GM12878 (cell line): ENCODE results near the gene PAM. TPM values are rescaled to one million over a fixed set of nuclear protein-coding genes. Genes with fewer than 3 reads are reported as not detected.

Experiments used
- ATAC-seq: fragments of 200-7000 bp; cut with Tn5 transposase; 3 replicates; pipeline ENCODE4 v1.9.1; 2020; ENCODE audit warnings: mild to moderate bottlenecking, moderate library complexity
- BruUV-seq: library from RNA; stranded (reverse); fragments of 400-500 nt; replicated peaks from 2 replicates; lab custom pipeline; 2021; lab: Mats Ljungman, UMichigan
- CTCF ChIA-PET: fragments of 300-600 bp; sonication (Branson Sonifier 250); formaldehyde crosslinking; extraction: SDS; loops from one replicate; lab custom pipeline; 2021; ENCODE audit warnings: inconsistent platforms; lab: Yijun Ruan, JAX
- POLR2A ChIA-PET: fragments of 350-600 bp; formaldehyde crosslinking; extraction: SDS; loops from one replicate; lab custom pipeline; 2021; ENCODE audit warnings: inconsistent platforms; lab: Charles Lee
- RAD21 ChIA-PET: fragments of 300-600 bp; sonication (Branson Sonifier 250); formaldehyde crosslinking; loops from one replicate; lab custom pipeline; 2023; ENCODE audit warnings: antibody characterized with exemption; ENCODE audit not compliant: unreplicated experiment; lab: Charles Lee
- SMC1A ChIA-PET: fragments of 300-600 bp; sonication (Branson Sonifier 250); formaldehyde crosslinking; loops from one replicate; lab custom pipeline; 2023; ENCODE audit not compliant: unreplicated experiment, uncharacterized antibody; lab: Charles Lee
- DNase-seq: peaks from one replicate; pipeline ENCODE4 v3.0.0-alpha.2; 2011; ENCODE audit warnings: low read depth, low spot score
- FAIRE-seq: peaks from 3 replicates; lab custom pipeline; 2011; peaks lifted over from hg19 to GRCh38; lab: Jason Lieb, UNC
- H2AFZ ChIP-seq: 2 replicates; pipeline ENCODE4 v1.6.0; 2011; ENCODE audit warnings: low read depth, low read length, control low read depth; ENCODE audit not compliant: control insufficient read depth
- H3K27ac ChIP-seq: 2 replicates; pipeline ENCODE4 v1.5.1; 2011; ENCODE audit warnings: control low read depth; ENCODE audit not compliant: control insufficient read depth, insufficient read depth
- H3K27me3 ChIP-seq, 2 experiments: replicated peaks in 1 of 2; 2 replicates each; pipeline versions ENCODE4 v1.6.0 to v1.6.1; 2011; ENCODE audit warnings: low read length in 1 of 2; ENCODE audit not compliant: control insufficient read depth in 2 of 2, insufficient read depth in 2 of 2
- H3K36me3 ChIP-seq, 2 experiments: 2 replicates each; pipeline ENCODE4 v1.5.1; 2011; ENCODE audit warnings: low read length in 1 of 2; ENCODE audit not compliant: control insufficient read depth in 2 of 2, insufficient read depth in 2 of 2
- H3K4me1 ChIP-seq: 2 replicates; pipeline ENCODE4 v1.6.1; 2011; ENCODE audit warnings: mild to moderate bottlenecking, low read length, moderate library complexity, mixed read lengths; ENCODE audit not compliant: control insufficient read depth, insufficient read depth
- H3K4me2 ChIP-seq: 2 replicates; pipeline ENCODE4 v1.6.0; 2011; ENCODE audit warnings: control low read depth; ENCODE audit not compliant: control insufficient read depth, insufficient read depth
- H3K4me3 ChIP-seq: fragments of 200-600 bp; sonication (generic); 2 replicates; pipeline ENCODE4 v1.5.1; 2016
- H3K79me2 ChIP-seq: 2 replicates; pipeline ENCODE4 v1.6.0; 2011; ENCODE audit warnings: low read length; ENCODE audit not compliant: control insufficient read depth, insufficient read depth
- H3K9ac ChIP-seq: 2 replicates; pipeline ENCODE4 v1.8.0; 2011; ENCODE audit warnings: low read length, control low read depth, mixed read lengths; ENCODE audit not compliant: control insufficient read depth, insufficient read depth
- H3K9me3 ChIP-seq: replicated peaks from 3 replicates; pipeline ENCODE4 v1.5.1; 2011; ENCODE audit warnings: mild to moderate bottlenecking, low read length; ENCODE audit not compliant: control insufficient read depth, insufficient read depth
- H4K20me1 ChIP-seq: 2 replicates; pipeline ENCODE4 v1.6.0; 2011; ENCODE audit not compliant: control insufficient read depth, insufficient read depth
- BRCA1 ChIP-seq: IDR thresholded peaks from 2 replicates; pipeline ENCODE4 v1.6.1; 2011; ENCODE audit warnings: low read depth, low read length, improper control_type of control experiment
- CHD2 ChIP-seq: IDR thresholded peaks from 2 replicates; pipeline ENCODE4 v1.6.1; 2011; ENCODE audit warnings: low read depth, low read length, improper control_type of control experiment, borderline replicate concordance
- ESRRA ChIP-seq: IDR thresholded peaks from 2 replicates; pipeline ENCODE4 v1.6.1; 2012; ENCODE audit warnings: mild to moderate bottlenecking, low read length, improper control_type of control experiment
- FOXM1 ChIP-seq: IDR thresholded peaks from 2 replicates; pipeline ENCODE4 v1.6.1; 2012; ENCODE audit warnings: low read depth, mild to moderate bottlenecking, inconsistent platforms, low read length, moderate library complexity
- HDAC6 ChIP-seq: fragments of 200-600 bp; sonication (generic); IDR thresholded peaks from one replicate; pipeline ENCODE4 v1.8.0; 2017; ENCODE audit warnings: antibody characterized with exemption; ENCODE audit not compliant: unreplicated experiment
- IKZF1 ChIP-seq: fragments of 450-650 bp; conservative IDR thresholded peaks from 2 replicates; pipeline ENCODE4 v1.6.1; 2017; ENCODE audit warnings: antibody characterized with exemption, mild to moderate bottlenecking
- KLF5 ChIP-seq: fragments of 450-650 bp; IDR thresholded peaks from 2 replicates; pipeline ENCODE4 v1.6.1; 2014; ENCODE audit warnings: mild to moderate bottlenecking; ENCODE audit not compliant: partially characterized antibody
- MTA3 ChIP-seq: IDR thresholded peaks from 2 replicates; pipeline ENCODE4 v1.6.1; 2012; ENCODE audit warnings: low read length, inconsistent platforms, borderline replicate concordance
- MYB ChIP-seq: fragments of 150-350 bp; IDR thresholded peaks from 2 replicates; pipeline ENCODE4 v1.6.1; 2014; ENCODE audit warnings: mild to moderate bottlenecking, low read depth, low read length, borderline replicate concordance
- RBBP5 ChIP-seq: fragments of 200-600 bp; sonication (generic); conservative IDR thresholded peaks from 2 replicates; pipeline ENCODE4 v1.6.1; 2016
- SIX5 ChIP-seq: IDR thresholded peaks from 2 replicates; pipeline ENCODE4 v1.6.1; 2011; ENCODE audit warnings: mild to moderate bottlenecking, low read depth, low read length, moderate library complexity; ENCODE audit not compliant: severe bottlenecking
- SMARCA5 ChIP-seq: fragments of 450-650 bp; IDR thresholded peaks from 2 replicates; pipeline ENCODE4 v1.6.1; 2017; ENCODE audit warnings: mild to moderate bottlenecking
- SPI1 ChIP-seq: IDR thresholded peaks from 2 replicates; pipeline ENCODE4 v1.6.1; 2011; ENCODE audit warnings: low read depth, mild to moderate bottlenecking, low read length, moderate library complexity, borderline replicate concordance; ENCODE audit not compliant: insufficient read depth
- WGBS: methylation state at CpG from one replicate; pipeline ENCODE4 v1.1.6; 2016; ENCODE audit warnings: low lambda C conversion rate; ENCODE audit not compliant: insufficient replicate concordance, insufficient coverage; ENCODE audit errors: missing lambda C conversion rate; 5-methylcytosine and 5-hydroxymethylcytosine counted together
- in situ Hi-C: fragments of 300-500 bp; cut with MboI; formaldehyde crosslinking; loops from 9 replicates; pipeline ENCODE4 v1.14.3; 2018; ENCODE audit warnings: mixed read lengths
- intact Hi-C: fragments of 100-400 bp; cut with micrococcal nuclease; formaldehyde crosslinking; loops from one replicate; pipeline ENCODE4 v1.14.2; 2022; ENCODE audit not compliant: unreplicated experiment
- polyA plus RNA-seq, 11 experiments: library from polyadenylated mRNA; depleted of rRNA in 4 of 11; unstranded in 6 of 11; stranded (reverse) in 5 of 11; fragments of >200 nt; fragmentation: Nextera tagmentation in 4 of 11; fragmentation: Illumina TruSeq in 1 of 11; extraction: Ambion mirVana in 4 of 11; extraction: Trizol in 1 of 11; gene quantifications; 1 replicate in 1 of 11; 2 replicates in 10 of 11; pipeline versions ENCODE4 v1.2.1 to v1.2.3, GENCODE V29; 2011 to 2016; ENCODE audit warnings: inconsistent platforms in 2 of 11, missing spikeins in 2 of 11, low read depth in 1 of 11
- total RNA-seq, 4 experiments: library from RNA; depleted of rRNA in 3 of 4; stranded (reverse); fragments of >200 nt in 3 of 4; fragmentation: Illumina TruSeq in 1 of 4; extraction: Trizol in 1 of 4; gene quantifications; 2 replicates each; pipeline versions ENCODE4 v1.2.1 to v1.2.3, GENCODE V29; 2013 to 2021
- TF ChIP-seq, protein P1 (sequence below): fragments of 450-650 bp; IDR thresholded peaks from 2 replicates; pipeline ENCODE4 v1.6.1; 2017; ENCODE audit warnings: mild to moderate bottlenecking, moderate library complexity

Gene PAM
- total and polyA plus RNA-seq, 10 of the 15 experiments (the other 5 are each of a cell fraction or from before 2014, with no cell fraction given), result 5.5 to 72.5 (median 15.4) TPM

- no peaks in the 10 kb centered on the region for H3K79me2 ChIP-seq
- no TSS peak for BruUV-seq
- FAIRE-seq (no peak), DNase-seq (no peak), ATAC-seq (peak; percentile 30; the same call in 2 of the 3 replicates)
- intact Hi-C loops, result no loop called here
- WGBS, result 70% methylated on average over 1 of the region's 1 CpG
- H4K20me1 ChIP-seq, result no peaks in the 10 kb centered on the region
- TF ChIP-seq HDAC6 (no peak), SPI1 (peak; percentile 74; the same call in 1 of the 2 replicates), ESRRA (no peak)
- no peak overlapping the region for H3K4me2 ChIP-seq
- ChIA-PET CTCF (interaction anchor here (1.0 to 1.8 kb wide), 3 partner anchors 12 to 65 kb away, joined by 3 to 4 read pairs (median 4); no protein-coding TSS in a partner anchor), POLR2A (no interaction called here), RAD21 (interaction anchor here (0.9 to 1.6 kb wide), 2 partner anchors 12 to 89 kb away, joined by 3 to 5 read pairs; no protein-coding TSS in a partner anchor), SMC1A (interaction anchor here (0.8 to 2.2 kb wide), 6 partner anchors 8 to 77 kb away, joined by 3 to 6 read pairs (median 3); no protein-coding TSS in a partner anchor)
- no peak overlapping the region for H3K9ac ChIP-seq
- H2AFZ ChIP-seq, result no peak overlapping the region
- H3K27ac ChIP-seq, result no peak overlapping the region
- H3K4me1 ChIP-seq, result no peaks in the 10 kb centered on the region
- H3K27me3 ChIP-seq, result no peaks in the 10 kb centered on the region
- in situ Hi-C loops, result no loop called here
- H3K9me3 ChIP-seq, result no peaks in the 10 kb centered on the region
- no peaks in the 10 kb centered on the region; a peak in 1 of 4 replicates for H3K36me3 ChIP-seq
- no peak overlapping the region for H3K4me3 ChIP-seq
These were observed 264.7 kb downstream of the PAM start for GRCh38 chr5:103019804-103020203.

- ATAC-seq, result peak; percentile 99
- no peaks in the 10 kb centered on the region; a peak in 1 of 4 replicates for H3K36me3 ChIP-seq
- H3K4me3 ChIP-seq, result no peak overlapping the region
- H3K4me2 ChIP-seq, result no peak overlapping the region
- SMC1A ChIA-PET, result interaction anchor here (1.2 to 2.2 kb wide), 4 partner anchors 9 to 193 kb away, joined by 3 to 6 read pairs (median 4); no protein-coding TSS in a partner anchor
- POLR2A ChIA-PET, result no interaction called here
- no peaks in the 10 kb centered on the region for H3K9me3 ChIP-seq
- no peaks in the 10 kb centered on the region for H3K27me3 ChIP-seq
- in situ Hi-C loops, result no loop called here
- no TSS peak for BruUV-seq
- FAIRE-seq, result no peak
- H3K9ac ChIP-seq, result no peak overlapping the region
- intact Hi-C loops, result no loop called here
- WGBS, result 44% methylated on average over 2 of the region's 2 CpGs
- H3K4me1 ChIP-seq, result no peaks in the 10 kb centered on the region
- H3K27ac ChIP-seq, result no peak overlapping the region
- DNase-seq, result peak; percentile 27
- RAD21 ChIA-PET, result no interaction called here
- H4K20me1 ChIP-seq, result no peaks in the 10 kb centered on the region
- H2AFZ ChIP-seq, result no peak overlapping the region
- no peaks in the 10 kb centered on the region for H3K79me2 ChIP-seq
- CTCF ChIA-PET, result interaction anchor here (0.9 to 1.8 kb wide), 5 partner anchors 10 to 225 kb away, joined by 3 to 7 read pairs (median 3); no protein-coding TSS in a partner anchor
- TF ChIP-seq FOXM1, result no peak
- TF ChIP-seq MYB, result no peak
- TF ChIP-seq KLF5, result no peak
- TF ChIP-seq, protein P1, sequence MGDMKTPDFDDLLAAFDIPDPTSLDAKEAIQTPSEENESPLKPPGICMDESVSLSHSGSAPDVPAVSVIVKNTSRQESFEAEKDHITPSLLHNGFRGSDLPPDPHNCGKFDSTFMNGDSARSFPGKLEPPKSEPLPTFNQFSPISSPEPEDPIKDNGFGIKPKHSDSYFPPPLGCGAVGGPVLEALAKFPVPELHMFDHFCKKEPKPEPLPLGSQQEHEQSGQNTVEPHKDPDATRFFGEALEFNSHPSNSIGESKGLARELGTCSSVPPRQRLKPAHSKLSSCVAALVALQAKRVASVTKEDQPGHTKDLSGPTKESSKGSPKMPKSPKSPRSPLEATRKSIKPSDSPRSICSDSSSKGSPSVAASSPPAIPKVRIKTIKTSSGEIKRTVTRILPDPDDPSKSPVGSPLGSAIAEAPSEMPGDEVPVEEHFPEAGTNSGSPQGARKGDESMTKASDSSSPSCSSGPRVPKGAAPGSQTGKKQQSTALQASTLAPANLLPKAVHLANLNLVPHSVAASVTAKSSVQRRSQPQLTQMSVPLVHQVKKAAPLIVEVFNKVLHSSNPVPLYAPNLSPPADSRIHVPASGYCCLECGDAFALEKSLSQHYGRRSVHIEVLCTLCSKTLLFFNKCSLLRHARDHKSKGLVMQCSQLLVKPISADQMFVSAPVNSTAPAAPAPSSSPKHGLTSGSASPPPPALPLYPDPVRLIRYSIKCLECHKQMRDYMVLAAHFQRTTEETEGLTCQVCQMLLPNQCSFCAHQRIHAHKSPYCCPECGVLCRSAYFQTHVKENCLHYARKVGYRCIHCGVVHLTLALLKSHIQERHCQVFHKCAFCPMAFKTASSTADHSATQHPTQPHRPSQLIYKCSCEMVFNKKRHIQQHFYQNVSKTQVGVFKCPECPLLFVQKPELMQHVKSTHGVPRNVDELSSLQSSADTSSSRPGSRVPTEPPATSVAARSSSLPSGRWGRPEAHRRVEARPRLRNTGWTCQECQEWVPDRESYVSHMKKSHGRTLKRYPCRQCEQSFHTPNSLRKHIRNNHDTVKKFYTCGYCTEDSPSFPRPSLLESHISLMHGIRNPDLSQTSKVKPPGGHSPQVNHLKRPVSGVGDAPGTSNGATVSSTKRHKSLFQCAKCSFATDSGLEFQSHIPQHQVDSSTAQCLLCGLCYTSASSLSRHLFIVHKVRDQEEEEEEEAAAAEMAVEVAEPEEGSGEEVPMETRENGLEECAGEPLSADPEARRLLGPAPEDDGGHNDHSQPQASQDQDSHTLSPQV, result no peak
- no peak for TF ChIP-seq MTA3
- no peak for TF ChIP-seq CHD2
- TF ChIP-seq SMARCA5, result no peak
- no peak for TF ChIP-seq BRCA1
- TF ChIP-seq RBBP5, result no peak
- no peak for TF ChIP-seq SIX5
- TF ChIP-seq SPI1, result peak; percentile 54; the same call in 1 of the 2 replicates
- TF ChIP-seq IKZF1, result 0 out of 2 replicates have a peak, but pooled peaks have one; percentile 23
These were observed 266.2 kb downstream of the PAM start for GRCh38 chr5:103021314-103021713.
